ENCODE measurements around the gene MYOG. TPM values are rescaled to one million over a fixed set of nuclear protein-coding genes. Genes with fewer than 3 reads are reported as not detected.

Gene MYOG
- total RNA-seq, 2 donors from 2014 or later, result 4.4 TPM; not detected in 1

- intact Hi-C loops (cut with DNase I), result no loop called here
- Histone ChIP-seq H3K36me3 (no peaks in the 10 kb centered on the region), H3K27me3 (replicated peaks; ENCODE audit: insufficient read depth) (peaks cover 2% of the 10 kb centered on the region), H3K9me3 (no peaks in the 10 kb centered on the region), H3K4me1 (replicated peaks) (no peaks in the 10 kb centered on the region), H3K27ac (no peak overlapping the region), H3K4me3 (no peak overlapping the region)
- DNase-seq (ENCODE audit: low spot score), result no peak
- WGBS, result 98% methylated on average over 17 of the region's 17 CpGs
- TF ChIP-seq POLR2A (IDR thresholded peaks at IDR 0.05), result no peak
- TF ChIP-seq POLR2AphosphoS5 (IDR thresholded peaks at IDR 0.05), result no peak
- no peak for TF ChIP-seq CTCF (IDR thresholded peaks at IDR 0.05)
Measured at GRCh38 chr1:203045336-203045735, 40.5 kb downstream of the MYOG start.

DNA sequence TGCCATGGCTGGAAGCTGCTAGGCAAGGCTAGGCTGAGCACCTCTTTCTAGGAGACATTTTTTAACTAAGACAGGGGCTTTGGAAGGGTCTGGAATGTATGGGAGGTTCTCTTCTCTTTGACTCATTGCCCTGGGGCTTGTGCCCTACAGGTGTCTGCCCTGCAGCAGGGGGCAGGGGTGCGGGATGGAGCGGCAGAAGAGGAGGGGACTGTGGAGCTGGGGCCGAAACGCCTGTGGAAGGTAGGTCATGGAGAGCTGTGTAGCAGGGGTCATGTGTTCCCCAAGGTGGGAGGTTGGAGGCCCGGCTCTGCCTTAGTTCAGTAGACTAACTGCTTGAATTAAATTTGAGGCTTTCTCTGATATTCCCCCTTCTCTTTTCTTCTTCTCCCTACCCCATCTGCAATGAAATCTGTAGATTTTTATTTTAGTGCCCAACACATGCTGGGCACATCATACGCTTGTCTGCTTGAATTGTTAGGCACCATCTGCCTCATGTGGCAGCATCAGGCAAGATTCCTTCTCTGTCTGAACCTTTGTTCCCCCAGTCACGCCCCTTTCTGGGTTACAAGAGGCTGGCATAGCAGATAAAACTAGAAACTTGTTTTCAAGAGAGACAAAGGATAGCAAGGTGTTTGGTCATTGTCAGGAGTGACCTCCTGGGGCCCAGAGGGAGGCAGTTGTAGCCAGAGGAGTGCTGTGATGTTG lies 41.1 kb downstream of the MYOG start:
- WGBS, result 94% methylated on average over 7 of the region's 7 CpGs
- H3K4me3 ChIP-seq, result no peak overlapping the region
- no peak for DNase-seq (ENCODE audit: low spot score)
- intact Hi-C loops (cut with DNase I), result no loop called here
- H3K27me3 ChIP-seq (replicated peaks; ENCODE audit: insufficient read depth), result peaks cover 2% of the 10 kb centered on the region
- no peaks in the 10 kb centered on the region for H3K4me1 ChIP-seq (replicated peaks)
- H3K36me3 ChIP-seq, result no peaks in the 10 kb centered on the region
- TF ChIP-seq POLR2AphosphoS5 (IDR thresholded peaks at IDR 0.05), result no peak
- no peak for TF ChIP-seq CTCF (IDR thresholded peaks at IDR 0.05)
- TF ChIP-seq POLR2A (IDR thresholded peaks at IDR 0.05), result no peak
- no peak overlapping the region for H3K27ac ChIP-seq
- no peaks in the 10 kb centered on the region for H3K9me3 ChIP-seq

DNA sequence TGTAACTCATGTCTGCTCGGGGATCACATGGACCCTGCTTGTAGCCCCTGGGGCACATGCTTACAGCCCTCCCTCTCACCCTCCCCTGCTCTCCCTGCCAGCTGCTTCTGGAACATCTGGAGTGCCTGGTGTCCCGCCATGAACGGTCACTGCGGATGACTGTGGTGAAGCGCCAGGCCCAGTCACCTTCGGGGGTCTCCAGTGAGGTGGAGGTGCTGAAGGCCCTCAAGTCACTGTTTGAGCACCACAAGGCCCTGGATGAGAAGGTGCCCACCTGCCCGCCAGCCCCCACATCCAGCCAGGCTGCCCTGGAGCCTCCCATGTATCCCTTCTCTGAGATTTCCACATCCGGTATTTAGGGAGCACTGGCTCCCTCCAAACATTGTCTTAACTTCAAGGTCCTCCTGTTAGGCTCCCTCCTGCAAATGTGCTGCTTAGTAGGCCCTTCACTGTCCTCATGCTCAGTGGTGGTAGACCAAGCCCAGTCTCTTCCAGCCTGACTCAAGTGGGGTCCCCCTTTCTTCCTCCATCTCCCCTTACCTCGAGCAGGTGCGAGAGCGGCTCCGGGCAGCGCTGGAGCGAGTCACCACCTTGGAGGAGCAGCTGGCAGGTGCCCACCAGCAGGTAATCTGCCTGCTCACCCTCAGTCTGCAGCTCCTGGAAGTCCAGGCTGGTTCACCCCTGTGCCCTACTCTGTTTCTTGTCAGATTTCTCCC lies 41.8 kb downstream of the MYOG start:
- intact Hi-C loops (cut with DNase I), result no loop called here

DNA sequence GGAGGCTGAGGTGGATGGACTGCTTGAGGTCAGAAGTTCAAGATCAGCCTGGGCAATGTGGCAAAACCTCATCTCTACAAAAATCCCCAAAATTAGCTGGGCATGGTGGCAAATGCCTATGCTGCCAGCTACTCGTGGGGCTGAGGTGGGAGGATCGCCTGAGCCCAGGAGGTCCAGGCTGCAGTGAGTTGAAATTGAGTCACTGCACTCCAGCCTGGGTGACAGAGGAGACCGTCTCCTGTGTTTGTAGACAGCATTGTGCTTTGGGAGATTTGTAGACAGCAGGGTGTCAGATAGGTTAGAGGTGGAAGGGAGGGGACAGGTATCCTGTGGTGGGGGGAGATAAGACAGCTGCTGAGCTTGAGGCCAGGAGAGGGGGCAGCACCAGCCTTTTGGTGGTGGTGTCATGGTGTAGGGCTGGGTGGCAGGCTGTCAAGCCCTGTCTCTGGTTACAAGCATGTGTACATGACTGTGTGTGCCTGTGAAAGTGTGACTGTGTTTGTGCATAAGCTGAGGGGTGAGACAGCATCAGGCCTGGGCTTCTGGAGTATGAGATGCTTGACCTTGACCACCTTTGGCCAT lies 44.4 kb downstream of the MYOG start:
- WGBS, result 82% methylated on average over 3 of the region's 3 CpGs
- Histone ChIP-seq H3K27me3 (replicated peaks; ENCODE audit: insufficient read depth) (peaks cover 2% of the 10 kb centered on the region), H3K36me3 (no peaks in the 10 kb centered on the region), H3K4me3 (no peak overlapping the region), H3K4me1 (replicated peaks) (no peaks in the 10 kb centered on the region), H3K9me3 (no peaks in the 10 kb centered on the region), H3K27ac (no peak overlapping the region)
- TF ChIP-seq POLR2AphosphoS5 (IDR thresholded peaks at IDR 0.05) (no peak), POLR2A (IDR thresholded peaks at IDR 0.05) (no peak), CTCF (IDR thresholded peaks at IDR 0.05) (no peak)
- intact Hi-C loops (cut with DNase I), result loop anchor here (2.0 kb wide), 1 partner anchor 131 kb away; no protein-coding TSS in a partner anchor
- DNase-seq (ENCODE audit: low spot score), result no peak

More for the DNA sequence above, 41.8 kb downstream of the MYOG start:
- WGBS, result 96% methylated on average over 14 of the region's 14 CpGs
- DNase-seq (ENCODE audit: low spot score), result no peak
- Histone ChIP-seq H3K9me3 (no peaks in the 10 kb centered on the region), H3K36me3 (no peaks in the 10 kb centered on the region), H3K4me3 (no peak overlapping the region), H3K27ac (no peak overlapping the region), H3K4me1 (replicated peaks) (no peaks in the 10 kb centered on the region), H3K27me3 (replicated peaks; ENCODE audit: insufficient read depth) (peaks cover 2% of the 10 kb centered on the region)
- TF ChIP-seq POLR2A (IDR thresholded peaks at IDR 0.05), result no peak
- TF ChIP-seq CTCF (IDR thresholded peaks at IDR 0.05), result no peak
- no peak for TF ChIP-seq POLR2AphosphoS5 (IDR thresholded peaks at IDR 0.05)

Measured in prostate gland (tissue), 2 donors.